ENCODE results near the gene PIGS. TPM values are rescaled to one million over a fixed set of nuclear protein-coding genes. Genes with fewer than 3 reads are reported as not detected.

The PIGS gene
- total and polyA plus RNA-seq, 2 of the 13 experiments (the other 11 are each of a cell fraction or from before 2014, with no cell fraction given), result 31.7 to 42.6 TPM

- TF ChIP-seq USF2 (IDR thresholded peaks at IDR 0.05; ENCODE audit: low read depth, low read length), result no peak
- no peak for TF ChIP-seq USF2 (CRISPR knock-in tag; IDR thresholded peaks at IDR 0.05; ENCODE audit: borderline replicate concordance)
- no peak; the same call in 1 of the 2 replicates for TF ChIP-seq ZNF580 (CRISPR knock-in tag; IDR thresholded peaks at IDR 0.05; ENCODE audit: borderline replicate concordance, low read depth)
- TF ChIP-seq ZNF431 (CRISPR knock-in tag; IDR thresholded peaks at IDR 0.05; ENCODE audit: borderline replicate concordance, low read depth), result peak; percentile 46; the same call in 1 of the 2 replicates
- TF ChIP-seq ZFP37 (CRISPR knock-in tag; IDR thresholded peaks at IDR 0.05; ENCODE audit: borderline replicate concordance), result 0 out of 2 replicates have a peak, but pooled peaks have one; percentile 19
- no peak for TF ChIP-seq KIAA2018 (CRISPR knock-in tag; IDR thresholded peaks at IDR 0.05; ENCODE audit: borderline replicate concordance)
- no peak for TF ChIP-seq ATF4 (CRISPR knock-in tag; IDR thresholded peaks at IDR 0.05)
- peak; percentile 67; the same call in 1 of the 2 replicates for TF ChIP-seq ZNF350 (CRISPR knock-in tag; IDR thresholded peaks at IDR 0.05; ENCODE audit: borderline replicate concordance, low read depth)
- no peak for TF ChIP-seq STAG1 (CRISPR knock-in tag; IDR thresholded peaks at IDR 0.05)
- no peak for TF ChIP-seq CREM (IDR thresholded peaks at IDR 0.05)
- TF ChIP-seq CREM (CRISPR knock-in tag; IDR thresholded peaks at IDR 0.05), result no peak
- no peak for TF ChIP-seq GLI4 (CRISPR knock-in tag; IDR thresholded peaks at IDR 0.05; ENCODE audit: borderline replicate concordance)
- TF ChIP-seq TARDBP (CRISPR knock-in tag; IDR thresholded peaks at IDR 0.05), result peak; percentile 35; the same call in 1 of the 2 replicates
- TF ChIP-seq ZNF20 (CRISPR knock-in tag; IDR thresholded peaks at IDR 0.05), result no peak
- TF ChIP-seq KLF12 (CRISPR knock-in tag; IDR thresholded peaks at IDR 0.05; ENCODE audit: borderline replicate concordance), result no peak
- TF ChIP-seq ZNF382 (CRISPR knock-in tag; IDR thresholded peaks at IDR 0.05; ENCODE audit: borderline replicate concordance), result no peak
- no peak for TF ChIP-seq ZMAT5 (CRISPR knock-in tag; IDR thresholded peaks at IDR 0.05; ENCODE audit: borderline replicate concordance, low read depth)
Measured at GRCh38 chr17:28571361-28572122, at the start of gene PIGS (continued).
